GM12891 (cell line): Measurements from ENCODE around the gene KCNN4.

Experiments used
- PAX5 ChIP-seq: IDR thresholded peaks from 2 replicates; pipeline ENCODE4 v1.6.1; 2011; ENCODE audit warnings: low read length, moderate library complexity, mild to moderate bottlenecking; ENCODE audit not compliant: insufficient read depth, severe bottlenecking
- POLR2A ChIP-seq: IDR thresholded peaks from 2 replicates; pipeline ENCODE4 v1.6.1; 2011; ENCODE audit warnings: low read depth, low read length, control low read depth
- POLR2AphosphoS5 ChIP-seq: IDR thresholded peaks from 2 replicates; pipeline ENCODE4 v1.6.1; 2011; ENCODE audit warnings: low read depth, low read length, control low read depth
- SPI1 ChIP-seq: IDR thresholded peaks from 2 replicates; pipeline ENCODE4 v1.6.1; 2011; ENCODE audit warnings: low read depth, low read length, control low read depth
- TAF1 ChIP-seq: IDR thresholded peaks from 2 replicates; pipeline ENCODE4 v1.6.1; 2011; ENCODE audit warnings: low read depth, low read length, control low read depth

DNA sequence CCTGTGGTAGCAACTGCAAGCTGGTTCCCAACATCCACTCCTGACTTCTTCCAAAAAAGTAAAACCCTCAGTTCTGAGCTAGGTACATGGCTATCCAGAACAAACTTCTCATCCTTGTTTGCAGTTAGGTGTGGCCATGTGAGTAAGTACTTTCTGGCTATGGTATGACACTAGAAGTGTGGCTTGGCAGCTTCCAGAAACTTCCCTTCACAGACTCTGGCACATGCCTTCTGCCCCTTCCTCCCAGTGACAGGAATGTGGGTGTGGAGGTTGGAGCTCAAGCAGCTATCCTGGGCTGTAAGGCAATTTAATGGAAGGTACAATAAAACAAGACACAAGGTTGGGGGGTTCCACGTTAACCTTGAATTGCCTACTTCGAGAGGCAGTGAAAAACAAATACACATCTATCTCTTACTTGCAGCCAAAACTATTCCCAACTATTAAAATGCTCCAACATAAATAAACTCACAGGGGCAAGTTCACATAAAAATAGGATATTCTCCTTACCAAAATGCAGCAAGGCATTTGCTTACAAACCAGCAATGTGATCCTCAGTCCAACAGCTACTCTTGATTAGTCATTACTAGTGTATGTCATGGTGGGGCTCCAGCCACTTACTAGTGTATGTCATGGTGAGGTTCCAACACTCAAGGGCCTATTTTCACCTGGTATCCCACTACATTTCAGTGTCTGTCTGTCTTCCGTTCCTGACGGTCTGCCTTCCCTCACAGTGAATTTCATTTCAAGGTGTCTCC, 29.1 kb downstream of the KCNN4 start:
- TF ChIP-seq POLR2AphosphoS5 (no peak), PAX5 (no peak), TAF1 (no peak), POLR2A (no peak), SPI1 (no peak)
